HG03354 (cell line): ENCODE data around the gene HMMR.

ENCODE experiments used
- ATAC-seq: cut with Tn5 transposase; IDR thresholded peaks from one replicate; pipeline ENCODE4 v1.9.1; 2021; ENCODE audit warnings: mild to moderate bottlenecking; ENCODE audit not compliant: unreplicated experiment, poor library complexity, severe bottlenecking

HMMR gene

DNA sequence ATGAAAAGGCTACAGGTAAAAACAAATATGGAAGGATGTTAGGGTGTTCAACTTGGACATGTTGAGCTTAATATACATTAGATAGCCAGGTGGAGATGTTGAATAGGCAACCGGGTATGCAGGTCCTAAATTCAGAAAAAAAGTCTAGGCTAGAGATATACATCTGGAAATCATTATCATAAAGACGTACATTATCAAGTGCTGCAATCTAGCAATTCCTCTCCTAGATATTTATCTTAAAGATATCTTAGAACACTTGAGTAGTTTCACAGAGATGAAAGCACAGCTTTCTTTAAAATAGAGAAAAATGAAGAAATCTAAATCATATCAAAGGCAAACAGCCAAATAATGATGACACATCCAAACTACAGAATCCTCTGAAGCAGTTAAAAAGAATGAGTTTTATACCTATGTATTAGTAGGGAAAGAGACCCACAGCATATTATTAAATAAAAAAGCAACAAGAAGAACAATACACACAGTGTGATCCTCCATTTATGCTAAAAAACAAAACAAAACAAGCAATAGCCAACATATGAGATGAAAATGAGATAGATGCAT is 4.3 kb upstream of the HMMR start:
- ATAC-seq = no peak

DNA sequence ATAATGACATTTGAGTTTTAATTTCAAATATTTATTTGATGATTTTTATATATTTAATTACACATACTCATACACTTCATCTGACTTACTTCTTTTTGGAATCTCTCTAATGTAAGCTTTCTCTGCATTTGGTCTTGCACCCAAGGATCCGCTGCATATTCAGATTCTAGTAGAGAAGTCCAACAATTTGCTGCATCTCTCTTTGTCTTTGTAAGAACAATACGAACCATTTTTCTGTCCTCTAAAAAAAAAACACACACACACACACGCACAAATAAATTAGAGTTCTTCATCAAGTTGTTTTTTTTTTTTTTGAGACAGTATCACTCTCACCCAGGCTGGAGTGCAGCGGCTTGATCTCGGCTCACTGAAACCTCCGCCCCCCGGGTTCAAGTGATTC is 3.6 kb upstream of the HMMR start:
- no peak for ATAC-seq

DNA sequence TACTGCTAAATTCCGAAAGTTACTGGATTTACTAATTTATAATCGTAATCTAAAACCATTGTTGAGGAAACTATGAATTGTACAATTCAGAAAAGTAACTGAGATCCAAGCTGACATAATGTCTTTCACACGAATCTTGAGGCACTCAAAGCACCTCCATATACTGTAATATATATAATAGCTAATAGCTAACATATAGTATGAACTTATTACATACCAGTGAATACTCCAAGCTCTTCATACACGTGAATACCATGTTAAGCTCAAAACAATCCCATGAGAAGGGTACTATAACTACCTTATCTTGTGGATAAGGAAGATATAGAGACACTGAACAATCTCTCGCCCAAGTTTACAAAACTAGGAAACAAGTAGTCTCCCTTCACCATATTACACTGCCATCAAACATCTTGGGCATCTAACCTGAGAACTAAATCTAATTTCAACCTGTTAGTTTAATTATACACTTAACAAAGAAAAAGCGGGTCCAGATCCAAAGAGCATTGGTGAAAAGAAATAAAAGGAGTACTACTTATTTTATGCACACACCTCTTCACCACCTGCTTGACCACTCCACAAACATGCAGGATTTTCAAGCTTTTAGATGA is 1.6 kb upstream of the HMMR start:
- ATAC-seq = no peak

DNA sequence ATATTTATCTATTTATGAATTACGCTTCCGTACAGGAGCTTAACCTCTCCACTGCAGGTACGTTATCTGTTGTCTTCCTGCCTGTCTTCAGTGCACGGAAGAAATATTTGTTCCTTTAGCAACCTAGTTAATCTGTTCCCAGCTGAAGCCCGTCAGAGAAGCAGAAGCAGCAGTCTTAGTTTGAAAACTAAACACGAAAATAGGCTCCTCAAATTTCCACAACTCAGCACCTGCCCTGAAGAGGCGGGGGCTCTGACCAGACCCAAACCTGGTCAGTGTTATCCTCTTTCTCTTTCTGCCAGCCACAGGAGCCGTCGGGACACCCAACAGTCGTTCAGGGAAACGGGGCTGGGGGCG is 992 bp upstream of the HMMR start:
- peak; percentile 20 for ATAC-seq

DNA sequence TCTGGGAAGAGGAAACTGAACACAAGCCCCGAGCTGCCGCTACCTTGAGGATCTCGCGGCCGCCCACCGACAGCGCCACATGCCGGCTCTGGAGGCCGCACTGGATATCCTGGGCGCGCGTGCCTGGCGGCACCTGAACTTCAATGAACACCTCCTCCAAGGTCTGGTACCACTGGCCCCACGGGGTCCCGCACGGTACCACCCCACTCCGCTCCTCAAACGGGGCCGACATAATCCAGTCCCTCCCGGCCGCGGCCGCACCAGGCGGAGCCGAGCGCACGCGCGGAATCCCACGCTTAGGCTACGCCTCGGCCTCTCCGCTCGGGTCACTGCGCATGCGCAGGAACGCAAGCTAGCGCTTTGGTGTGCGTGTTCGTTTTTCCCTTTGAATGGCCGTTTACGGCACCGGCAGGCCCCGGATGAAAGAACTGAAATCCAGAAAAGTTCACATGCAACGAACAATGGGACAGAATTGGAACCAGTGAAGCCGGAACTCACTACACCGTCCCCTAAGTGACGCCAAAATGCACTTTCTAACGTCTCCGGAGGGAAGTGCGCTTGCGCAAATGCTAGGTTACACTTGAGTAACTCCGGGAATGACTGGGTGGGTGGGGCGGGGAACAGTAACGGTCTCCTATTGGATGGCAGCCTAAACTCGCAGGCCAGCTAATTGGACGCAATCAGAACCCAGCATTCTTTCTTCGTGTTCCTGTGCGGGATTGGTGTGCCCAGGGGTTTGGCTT is 442 bp upstream of the HMMR start, which contains the start of gene NUDCD2:
TSS of gene NUDCD2 (minus strand) at position 284 of the 743 bp plus-strand sequence. CDS start at position 232, 52 bp downstream.
- ATAC-seq = peak; percentile 82

DNA sequence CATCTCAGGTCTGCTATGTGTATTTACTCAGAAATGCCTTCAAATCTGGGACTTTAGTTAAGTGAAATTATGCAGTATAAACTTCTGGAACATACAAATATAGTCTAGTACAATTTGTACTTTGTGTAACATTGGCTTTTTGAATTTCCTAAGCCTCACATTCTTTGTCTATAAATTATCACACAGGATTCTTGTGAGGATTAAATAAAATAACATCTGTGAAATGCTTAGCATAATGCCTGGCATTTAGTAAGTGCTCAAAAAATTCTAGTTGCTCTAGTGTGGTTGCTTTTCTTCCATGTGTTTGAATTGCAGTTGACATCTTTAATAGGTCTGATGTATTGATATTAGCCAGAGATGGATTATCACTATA is 2.6 kb downstream of the HMMR start:
- ATAC-seq = no peak

DNA sequence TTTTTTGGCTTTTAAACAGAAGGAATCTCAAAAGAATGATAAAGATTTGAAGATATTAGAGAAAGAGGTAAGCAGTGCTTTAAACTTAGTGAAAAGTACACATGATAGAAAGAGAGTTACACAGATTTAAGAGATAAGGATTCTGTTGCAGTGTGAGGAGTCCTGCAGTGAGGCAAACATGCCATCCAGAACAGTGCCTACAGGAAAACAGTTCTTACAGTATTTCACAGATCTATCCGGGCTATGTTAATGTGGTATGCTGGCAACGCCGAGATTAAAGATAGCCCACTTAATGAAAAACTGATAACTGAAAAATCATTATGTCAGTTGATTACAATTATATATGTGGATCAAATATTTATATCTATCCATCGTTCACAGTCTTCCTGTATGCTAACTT is 7.2 kb downstream of the HMMR start:
- no peak for ATAC-seq

DNA sequence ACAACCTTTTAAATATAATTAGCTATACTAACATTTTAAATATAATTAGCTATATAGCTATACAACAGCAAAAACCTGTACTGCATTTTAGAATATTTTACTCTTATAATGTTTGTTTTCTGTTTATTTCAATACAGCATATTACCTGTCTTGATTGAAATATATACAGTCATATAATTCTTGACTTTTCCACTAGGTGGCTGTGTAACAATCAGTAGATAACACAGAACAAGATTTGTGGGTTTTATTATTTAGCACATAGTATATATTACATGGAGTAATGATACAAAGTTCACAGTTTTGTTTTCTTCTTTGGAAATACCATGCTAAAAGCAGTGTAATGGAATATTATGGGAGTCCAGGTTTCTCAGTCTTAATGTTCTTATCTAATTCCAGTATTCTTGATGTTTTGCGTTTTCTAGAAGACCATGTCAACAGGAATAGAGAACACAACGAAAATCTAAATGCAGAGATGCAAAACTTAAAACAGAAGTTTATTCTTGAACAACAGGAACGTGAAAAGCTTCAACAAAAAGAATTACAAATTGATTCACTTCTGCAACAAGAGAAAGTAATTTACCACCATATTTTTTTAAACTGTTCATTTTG is 13.3 kb downstream of the HMMR start:
- peak; percentile 94 for ATAC-seq

DNA sequence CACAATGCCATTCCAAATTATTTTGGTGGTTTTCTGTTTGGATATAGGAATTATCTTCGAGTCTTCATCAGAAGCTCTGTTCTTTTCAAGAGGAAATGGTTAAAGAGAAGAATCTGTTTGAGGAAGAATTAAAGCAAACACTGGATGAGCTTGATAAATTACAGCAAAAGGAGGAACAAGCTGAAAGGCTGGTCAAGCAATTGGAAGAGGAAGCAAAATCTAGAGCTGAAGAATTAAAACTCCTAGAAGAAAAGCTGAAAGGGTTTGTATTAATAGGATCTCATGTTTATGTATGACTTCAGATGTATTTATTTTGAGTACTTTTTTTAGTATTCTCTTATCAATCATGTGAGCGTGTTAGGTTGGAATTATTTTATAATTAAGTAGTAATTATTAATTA is 15.0 kb downstream of the HMMR start:
- ATAC-seq = no peak

DNA sequence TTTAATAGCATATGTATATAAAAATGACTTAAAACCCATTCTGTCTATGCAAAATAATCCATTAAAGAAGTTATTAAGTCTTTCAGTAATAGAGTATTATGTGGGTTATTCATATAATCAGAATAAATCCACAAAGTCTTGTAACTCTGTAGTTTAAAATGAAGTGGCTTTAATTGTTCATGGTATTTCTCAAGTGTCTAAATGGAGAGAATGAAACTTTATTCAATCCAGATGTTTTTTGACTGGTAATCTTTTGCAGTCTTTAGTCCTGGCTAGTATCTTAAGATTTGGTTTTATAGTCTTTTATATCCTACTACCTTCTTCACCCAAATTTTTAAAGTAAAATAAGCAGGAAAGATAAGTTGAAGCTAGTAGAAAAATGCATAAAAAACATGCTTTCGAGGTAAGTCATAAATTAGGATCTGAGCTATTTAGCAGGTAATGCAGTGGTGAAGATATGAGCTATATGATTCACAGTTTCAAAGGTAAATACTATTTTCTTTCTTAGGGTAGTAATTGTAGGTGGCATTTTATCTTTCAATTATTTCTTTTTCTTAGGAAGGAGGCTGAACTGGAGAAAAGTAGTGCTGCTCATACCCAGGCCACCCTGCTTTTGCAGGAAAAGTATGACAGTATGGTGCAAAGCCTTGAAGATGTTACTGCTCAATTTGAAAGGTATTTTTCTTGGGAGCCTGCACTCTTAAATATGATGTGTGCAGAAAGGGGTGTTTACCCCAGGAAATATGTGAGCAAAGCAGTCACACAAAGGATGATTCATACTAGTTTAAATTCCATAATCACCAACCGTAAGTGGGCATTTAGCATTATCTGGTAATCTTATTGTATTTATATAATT is 17.9 kb downstream of the HMMR start:
- no peak for ATAC-seq

DNA sequence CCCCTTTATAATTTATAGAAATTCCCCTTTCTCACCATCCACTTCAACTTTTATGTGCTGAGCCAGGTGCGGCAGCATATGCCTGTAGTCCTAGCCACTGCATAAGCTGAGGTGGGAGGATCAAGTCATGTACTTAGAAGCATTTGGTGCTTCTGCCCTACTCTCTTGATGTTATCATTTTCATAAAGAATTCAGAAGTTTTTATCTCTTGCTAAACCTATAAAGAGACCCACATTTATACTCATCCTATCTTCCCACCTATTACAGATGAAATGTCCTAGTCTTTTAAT is 18.5 kb downstream of the HMMR start:
- no peak for ATAC-seq

DNA sequence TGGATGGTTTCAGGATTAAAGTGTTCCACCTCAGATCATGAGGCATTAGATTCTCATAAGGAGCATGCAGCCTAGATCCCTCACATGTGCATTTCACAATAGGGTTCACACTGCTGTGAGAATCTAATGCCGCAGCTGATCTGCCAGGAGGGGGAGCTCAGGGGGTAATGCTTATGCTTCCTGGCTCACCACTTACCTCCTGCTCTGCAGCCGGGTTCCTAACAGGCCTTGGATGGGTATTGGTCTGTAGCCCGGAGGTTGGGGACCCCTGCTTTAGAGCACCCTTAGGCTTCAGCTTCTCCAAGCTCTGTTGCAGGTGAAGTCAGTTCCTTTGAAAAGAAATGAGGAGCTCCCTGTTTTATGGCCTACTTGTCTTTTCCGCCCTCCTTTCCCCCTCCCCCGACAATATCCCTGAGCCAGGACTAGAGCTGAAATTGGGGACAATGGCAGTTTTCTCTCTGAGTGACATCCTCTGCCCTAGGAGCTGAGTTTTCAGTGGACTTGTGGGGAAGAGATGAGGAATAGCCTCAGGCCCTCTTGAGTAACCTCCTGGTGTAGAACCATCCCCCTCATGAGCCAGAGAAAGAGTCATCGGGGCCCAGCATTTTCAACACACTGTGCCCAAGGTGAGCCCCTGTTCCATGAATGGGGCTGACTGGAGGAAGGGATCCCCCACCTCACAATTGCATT is 28.8 kb downstream of the HMMR start:
- no peak for ATAC-seq

DNA sequence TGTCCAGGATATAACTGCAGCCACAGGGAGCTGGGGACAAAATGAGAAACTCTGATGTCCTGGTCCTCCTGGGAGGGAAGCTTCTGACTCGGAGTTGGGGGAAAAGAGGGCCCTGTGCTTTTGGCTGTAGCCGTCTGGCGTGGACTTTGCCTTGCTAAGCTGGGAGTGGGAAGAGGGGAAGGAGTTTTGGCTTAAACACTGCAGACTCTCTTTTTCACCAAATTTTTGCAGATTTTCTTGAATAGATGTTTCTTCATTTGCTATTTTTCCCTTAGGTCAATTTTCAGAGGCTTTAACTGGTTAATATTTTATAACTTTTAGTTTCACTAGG is 29.3 kb downstream of the HMMR start:
- no peak for ATAC-seq

DNA sequence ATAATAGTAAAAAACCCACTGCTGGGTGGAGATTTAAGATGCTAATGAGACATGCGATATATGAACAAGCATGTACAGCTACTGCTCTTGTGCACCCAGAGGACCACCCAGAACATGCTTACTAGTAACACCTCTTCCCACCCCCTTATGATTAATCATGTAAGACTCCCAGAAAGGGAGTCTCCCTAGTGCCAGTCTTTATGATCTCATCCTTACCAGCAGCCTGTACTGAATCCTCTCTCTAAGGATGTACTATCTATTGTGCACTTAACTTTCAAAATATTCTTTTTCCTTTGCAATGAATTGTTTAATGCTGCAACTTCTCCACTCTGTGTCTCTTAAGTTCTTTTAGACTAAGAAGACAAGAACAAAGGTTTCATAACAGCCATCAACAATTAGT is 35.9 kb downstream of the HMMR start:
- ATAC-seq = no peak

DNA sequence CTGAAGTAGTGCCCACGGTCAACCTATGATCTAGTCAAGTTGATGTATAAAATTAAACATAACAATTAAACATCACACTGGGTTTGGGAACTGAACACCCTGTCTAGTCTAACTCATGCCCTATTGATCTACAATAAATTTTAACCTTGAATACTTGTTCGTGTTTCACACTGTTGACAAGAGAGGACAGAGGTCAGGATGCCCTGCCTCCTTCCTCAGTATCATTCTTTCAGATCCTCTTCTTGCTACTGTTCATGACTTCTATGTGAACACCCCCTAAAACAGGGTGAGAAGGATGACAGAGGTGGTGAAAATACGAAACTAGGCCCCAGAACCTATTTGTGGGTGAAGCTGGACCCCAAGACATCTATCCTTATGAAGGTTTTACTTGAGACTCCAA is 36.9 kb downstream of the HMMR start:
- ATAC-seq = no peak

DNA sequence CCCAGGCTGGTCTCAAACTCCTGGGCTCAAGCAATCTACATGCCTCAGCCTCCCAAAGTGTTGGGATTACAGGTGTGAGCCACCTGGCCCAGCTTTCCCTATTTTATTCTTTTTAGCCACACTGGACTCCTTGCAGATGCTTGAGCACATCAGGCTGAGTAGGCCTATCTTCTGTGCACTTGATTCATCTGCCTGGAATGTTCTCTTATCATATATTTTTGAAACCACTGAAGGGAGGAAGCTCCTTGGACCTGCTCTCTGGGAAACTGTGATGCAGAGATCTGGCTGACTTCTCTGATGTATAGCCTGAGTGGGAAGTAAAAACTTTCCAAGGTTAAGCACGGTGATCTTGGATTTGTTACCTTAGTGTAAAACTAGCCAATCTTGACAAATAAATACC is 38.5 kb downstream of the HMMR start:
- ATAC-seq = no peak

DNA sequence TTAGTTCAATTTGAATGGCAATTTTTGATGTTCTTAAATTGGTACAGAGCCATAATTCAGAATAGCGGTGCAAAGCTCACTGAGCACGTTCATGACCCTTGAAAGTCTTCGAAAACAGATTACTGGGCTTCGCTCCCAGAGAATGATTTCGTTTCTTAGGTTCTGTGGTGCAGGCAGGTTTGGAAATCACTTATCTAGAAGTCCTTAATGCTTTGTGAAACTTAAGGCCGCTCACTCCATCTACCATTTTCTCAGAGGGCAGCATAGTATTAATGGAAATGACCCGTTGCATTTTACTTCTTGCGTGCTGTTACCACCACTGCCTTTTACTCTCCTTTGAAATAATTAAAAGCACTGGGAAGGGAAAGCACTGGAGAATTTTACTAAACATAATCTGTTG is 42.1 kb downstream of the HMMR start:
- ATAC-seq = no peak

DNA sequence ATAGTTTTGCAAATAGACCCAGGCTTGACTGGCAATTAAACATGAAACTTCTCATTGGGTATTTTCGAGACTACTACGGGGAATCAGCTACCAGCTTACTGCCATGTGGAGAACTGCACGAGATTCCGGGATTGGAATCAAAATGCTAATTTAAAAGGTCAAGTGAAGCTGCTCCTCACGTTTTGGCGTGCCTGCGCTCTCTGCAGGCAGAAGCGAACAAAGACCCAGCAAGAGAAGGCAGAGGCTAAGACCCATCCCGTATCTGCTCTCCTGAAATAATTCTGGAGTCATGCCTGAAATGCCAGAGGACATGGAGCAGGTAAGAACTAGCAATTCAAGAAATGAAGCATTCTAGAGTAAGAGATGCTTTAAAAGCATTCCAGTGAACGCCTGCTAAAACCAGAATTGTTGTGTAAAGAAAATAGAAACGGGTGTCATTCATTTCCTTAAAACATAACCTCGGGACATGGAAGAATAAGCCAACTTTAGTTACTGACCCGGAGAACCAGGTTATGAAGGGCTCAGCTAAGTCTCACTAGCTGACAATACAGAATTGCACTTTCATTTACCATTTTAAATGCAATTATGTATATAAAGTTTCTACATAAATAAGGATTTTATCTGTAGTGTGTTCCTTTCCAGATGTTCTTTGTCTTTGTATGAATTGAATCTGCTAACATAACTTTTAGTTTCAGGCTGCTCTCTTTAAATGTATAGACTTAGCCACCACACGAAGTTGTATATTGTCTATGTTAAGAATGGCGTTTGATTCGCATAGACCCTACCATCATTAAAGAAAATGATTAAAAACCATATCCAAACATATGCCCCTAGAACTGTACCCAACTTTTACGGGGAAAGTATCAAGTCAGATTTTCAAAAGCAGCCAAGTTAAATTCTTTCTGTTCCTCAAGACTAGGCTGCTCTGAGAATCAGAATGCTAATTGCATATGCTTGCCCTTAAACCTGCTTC is 43.0 kb downstream of the HMMR start:
- ATAC-seq = no peak
